ENCODE data around the gene NOL7. TPM values are rescaled to one million over a fixed set of nuclear protein-coding genes. Genes with fewer than 3 reads are reported as not detected.

Gene NOL7
- total and polyA plus RNA-seq, 2 donors (not counting 1 experiment from before 2014, with no cell fraction given) = 24.7 to 58.3 TPM

DNA sequence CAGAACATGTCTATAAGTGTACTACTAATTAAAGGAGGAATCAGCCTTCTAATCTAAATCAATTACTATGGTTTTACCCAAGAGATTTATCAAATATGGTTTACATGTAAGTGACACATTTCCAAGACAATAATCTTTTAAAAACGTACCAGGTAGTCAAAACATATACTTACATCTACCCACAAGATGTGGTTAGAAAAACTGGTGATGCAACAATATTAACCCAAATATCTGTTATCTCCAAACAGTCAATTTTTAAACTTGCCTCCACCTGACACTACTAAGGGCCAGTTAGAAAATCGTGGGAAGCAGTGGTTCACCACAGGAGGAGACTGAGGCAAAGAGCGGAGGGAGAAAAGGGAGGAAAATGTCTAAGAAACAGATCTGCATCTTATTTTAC is 28.0 kb downstream of the NOL7 start:
- no peak for ATAC-seq (ENCODE audit: low read depth)
- Histone ChIP-seq H3K9ac (ENCODE audit: low read length) (no peak overlapping the region), H4K20me1 (ENCODE audit: control insufficient read depth, insufficient read depth, low read length, poor library complexity, severe bottlenecking) (no peaks in the 10 kb centered on the region), H3K9me3 (ENCODE audit: control extremely low read depth in 1 of 3, control insufficient read depth in 2 of 3, insufficient read depth in 1 of 3, low read length in 2 of 3) (no peaks in the 10 kb centered on the region), H3K27me3 (replicated peaks in 1 of 4; ENCODE audit: control extremely low read depth in 1 of 4, control insufficient read depth in 3 of 4, insufficient read depth in 4 of 4, low read length in 3 of 4) (no peaks in the 10 kb centered on the region), H3K27ac (ENCODE audit: low read length in 2 of 2) (no peak overlapping the region), H3K4me1 (ENCODE audit: control insufficient read depth in 2 of 2, insufficient read depth in 2 of 2, low read length in 2 of 2) (no peaks in the 10 kb centered on the region), H2AFZ (ENCODE audit: insufficient read depth, low read depth, low read length, poor library complexity, severe bottlenecking) (no peak overlapping the region), H3K4me2 (replicated peaks; ENCODE audit: low read depth, low read length, poor library complexity, severe bottlenecking) (no peak overlapping the region), H3K36me3 (replicated peaks in 1 of 2; ENCODE audit: control extremely low read depth in 1 of 2, control insufficient read depth in 1 of 2, extremely low read depth in 1 of 2, insufficient read depth in 2 of 2, low read length in 1 of 2) (peaks cover 1 to 23% of the 10 kb centered on the region in 2 experiments), H3K4me3 (ENCODE audit: control extremely low read depth in 1 of 5, extremely low read depth in 1 of 5, insufficient read depth in 1 of 5, low read depth in 2 of 5, low read length in 4 of 5) (no peak overlapping the region), H3K79me2 (ENCODE audit: control insufficient read depth, insufficient read depth, low read length) (peaks cover 4% of the 10 kb centered on the region)
- TF ChIP-seq, protein P1, sequence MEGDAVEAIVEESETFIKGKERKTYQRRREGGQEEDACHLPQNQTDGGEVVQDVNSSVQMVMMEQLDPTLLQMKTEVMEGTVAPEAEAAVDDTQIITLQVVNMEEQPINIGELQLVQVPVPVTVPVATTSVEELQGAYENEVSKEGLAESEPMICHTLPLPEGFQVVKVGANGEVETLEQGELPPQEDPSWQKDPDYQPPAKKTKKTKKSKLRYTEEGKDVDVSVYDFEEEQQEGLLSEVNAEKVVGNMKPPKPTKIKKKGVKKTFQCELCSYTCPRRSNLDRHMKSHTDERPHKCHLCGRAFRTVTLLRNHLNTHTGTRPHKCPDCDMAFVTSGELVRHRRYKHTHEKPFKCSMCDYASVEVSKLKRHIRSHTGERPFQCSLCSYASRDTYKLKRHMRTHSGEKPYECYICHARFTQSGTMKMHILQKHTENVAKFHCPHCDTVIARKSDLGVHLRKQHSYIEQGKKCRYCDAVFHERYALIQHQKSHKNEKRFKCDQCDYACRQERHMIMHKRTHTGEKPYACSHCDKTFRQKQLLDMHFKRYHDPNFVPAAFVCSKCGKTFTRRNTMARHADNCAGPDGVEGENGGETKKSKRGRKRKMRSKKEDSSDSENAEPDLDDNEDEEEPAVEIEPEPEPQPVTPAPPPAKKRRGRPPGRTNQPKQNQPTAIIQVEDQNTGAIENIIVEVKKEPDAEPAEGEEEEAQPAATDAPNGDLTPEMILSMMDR (IDR thresholded peaks at IDR 0.05) = no peak
- no peak for TF ChIP-seq EZH2 (IDR thresholded peaks at IDR 0.05; ENCODE audit: borderline replicate concordance, insufficient read depth, low read depth, low read length, poor library complexity, severe bottlenecking)
- no peaks in the 10 kb centered on the region for H3K9me3 Mint-ChIP-seq (ENCODE audit: insufficient read depth)
- no peak overlapping the region for H3K27ac Mint-ChIP-seq
- H3K4me1 Mint-ChIP-seq = peaks cover 2% of the 10 kb centered on the region
- POLR2A ChIA-PET = no interaction called here
- H3K27me3 Mint-ChIP-seq = no peaks in the 10 kb centered on the region
- WGBS (ENCODE audit: insufficient coverage) = no CpG with 5 or more reads among the region's 3 CpGs
- no peak for DNase-seq
- intact Hi-C loops (cut with micrococcal nuclease) = no loop called here
- H3K4me3 Mint-ChIP-seq = no peak overlapping the region
- CTCF ChIA-PET = no interaction called here

- H3K27me3 Mint-ChIP-seq = no peaks in the 10 kb centered on the region
- Histone ChIP-seq H3K36me3 (replicated peaks in 1 of 2; ENCODE audit: control extremely low read depth in 1 of 2, control insufficient read depth in 1 of 2, extremely low read depth in 1 of 2, insufficient read depth in 2 of 2, low read length in 1 of 2) (peaks cover 8 to 16% of the 10 kb centered on the region in 2 experiments), H3K27ac (ENCODE audit: low read length in 2 of 2) (no peak overlapping the region), H3K4me3 (ENCODE audit: control extremely low read depth in 1 of 5, extremely low read depth in 1 of 5, insufficient read depth in 1 of 5, low read depth in 2 of 5, low read length in 4 of 5) (no peak overlapping the region), H2AFZ (ENCODE audit: insufficient read depth, low read depth, low read length, poor library complexity, severe bottlenecking) (no peak overlapping the region), H3K79me2 (ENCODE audit: control insufficient read depth, insufficient read depth, low read length) (peaks cover 10% of the 10 kb centered on the region), H3K4me2 (replicated peaks; ENCODE audit: low read depth, low read length, poor library complexity, severe bottlenecking) (no peak overlapping the region), H3K4me1 (ENCODE audit: control insufficient read depth in 2 of 2, insufficient read depth in 2 of 2, low read length in 2 of 2) (no peaks in the 10 kb centered on the region), H3K27me3 (replicated peaks in 1 of 4; ENCODE audit: control extremely low read depth in 1 of 4, control insufficient read depth in 3 of 4, insufficient read depth in 4 of 4, low read length in 3 of 4) (no peaks in the 10 kb centered on the region), H4K20me1 (ENCODE audit: control insufficient read depth, insufficient read depth, low read length, poor library complexity, severe bottlenecking) (peaks cover 5% of the 10 kb centered on the region), H3K9me3 (ENCODE audit: control extremely low read depth in 1 of 3, control insufficient read depth in 2 of 3, insufficient read depth in 1 of 3, low read length in 2 of 3) (no peaks in the 10 kb centered on the region), H3K9ac (ENCODE audit: low read length) (no peak overlapping the region)
- no peak overlapping the region for H3K27ac Mint-ChIP-seq
- DNase-seq = no peak
- H3K9me3 Mint-ChIP-seq (ENCODE audit: insufficient read depth) = no peaks in the 10 kb centered on the region
- no peak for ATAC-seq (ENCODE audit: low read depth)
- TF ChIP-seq, protein P1 (IDR thresholded peaks at IDR 0.05) = no peak
- TF ChIP-seq EZH2 (IDR thresholded peaks at IDR 0.05; ENCODE audit: borderline replicate concordance, insufficient read depth, low read depth, low read length, poor library complexity, severe bottlenecking) = no peak
- H3K4me1 Mint-ChIP-seq = peaks cover 2% of the 10 kb centered on the region
- POLR2A ChIA-PET = no interaction called here
- H3K4me3 Mint-ChIP-seq = no peak overlapping the region
- intact Hi-C loops (cut with micrococcal nuclease) = no loop called here
- CTCF ChIA-PET = interaction anchor here (0.5 to 0.7 kb wide), 3 partner anchors 33 to 117 kb away, joined by 3 to 5 read pairs (median 3); partner anchors contain the start of gene RANBP9
Observed at GRCh38 chr6:13648850-13649249, 33.7 kb downstream of the NOL7 start.

All from B cell (primary cell).